ENCODE data around the gene C2CD4C. TPM values are rescaled to one million over a fixed set of nuclear protein-coding genes. Genes with fewer than 3 reads are reported as not detected.

Gene C2CD4C
- total RNA-seq, 1 donor, result not detected

DNA sequence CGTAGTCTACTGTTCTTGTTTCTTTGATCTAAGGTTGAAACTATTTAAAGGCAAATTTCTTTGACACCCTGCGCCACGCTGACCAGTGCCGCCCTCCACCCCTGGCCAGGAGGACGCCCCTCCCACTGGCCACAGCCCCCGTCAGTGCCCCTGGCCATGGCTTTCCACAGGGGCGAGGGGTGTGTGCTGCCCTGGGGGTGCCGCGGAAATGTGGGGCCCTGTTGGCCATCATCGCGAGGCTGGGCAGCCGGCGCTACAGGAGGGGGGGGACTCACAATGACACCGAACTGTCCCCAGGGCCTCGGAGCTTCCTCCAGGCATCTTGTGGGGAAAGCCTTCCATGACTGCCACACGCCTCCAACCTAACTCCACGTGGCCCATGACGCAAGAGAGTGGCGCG, 41.0 kb upstream of the C2CD4C start:
- Histone ChIP-seq H3K27me3 (ENCODE audit: insufficient read depth, low read length) (no peaks in the 10 kb centered on the region), H3K27ac (ENCODE audit: low read depth, low read length) (no peak overlapping the region), H3K9me3 (ENCODE audit: low read depth, low read length) (no peaks in the 10 kb centered on the region), H3K4me1 (ENCODE audit: insufficient read depth, low read length) (no peaks in the 10 kb centered on the region), H3K4me2 (ENCODE audit: insufficient read depth, low read length) (no peak overlapping the region), H3K79me2 (ENCODE audit: insufficient read depth, low read length) (no peaks in the 10 kb centered on the region), H2AFZ (ENCODE audit: low read length) (no peak overlapping the region), H3K4me3 (ENCODE audit: insufficient read depth, low read length) (no peak overlapping the region), H4K20me1 (ENCODE audit: insufficient read depth, low read length) (no peaks in the 10 kb centered on the region), H3K36me3 (ENCODE audit: insufficient read depth, low read length) (no peaks in the 10 kb centered on the region)
- TF ChIP-seq, protein P1, sequence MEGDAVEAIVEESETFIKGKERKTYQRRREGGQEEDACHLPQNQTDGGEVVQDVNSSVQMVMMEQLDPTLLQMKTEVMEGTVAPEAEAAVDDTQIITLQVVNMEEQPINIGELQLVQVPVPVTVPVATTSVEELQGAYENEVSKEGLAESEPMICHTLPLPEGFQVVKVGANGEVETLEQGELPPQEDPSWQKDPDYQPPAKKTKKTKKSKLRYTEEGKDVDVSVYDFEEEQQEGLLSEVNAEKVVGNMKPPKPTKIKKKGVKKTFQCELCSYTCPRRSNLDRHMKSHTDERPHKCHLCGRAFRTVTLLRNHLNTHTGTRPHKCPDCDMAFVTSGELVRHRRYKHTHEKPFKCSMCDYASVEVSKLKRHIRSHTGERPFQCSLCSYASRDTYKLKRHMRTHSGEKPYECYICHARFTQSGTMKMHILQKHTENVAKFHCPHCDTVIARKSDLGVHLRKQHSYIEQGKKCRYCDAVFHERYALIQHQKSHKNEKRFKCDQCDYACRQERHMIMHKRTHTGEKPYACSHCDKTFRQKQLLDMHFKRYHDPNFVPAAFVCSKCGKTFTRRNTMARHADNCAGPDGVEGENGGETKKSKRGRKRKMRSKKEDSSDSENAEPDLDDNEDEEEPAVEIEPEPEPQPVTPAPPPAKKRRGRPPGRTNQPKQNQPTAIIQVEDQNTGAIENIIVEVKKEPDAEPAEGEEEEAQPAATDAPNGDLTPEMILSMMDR (IDR thresholded peaks at IDR 0.05; ENCODE audit: extremely low read depth, low read depth, low read length), result no peak
- DNase-seq (ENCODE audit: insufficient read length, low spot score, missing footprints), result no peak

DNA sequence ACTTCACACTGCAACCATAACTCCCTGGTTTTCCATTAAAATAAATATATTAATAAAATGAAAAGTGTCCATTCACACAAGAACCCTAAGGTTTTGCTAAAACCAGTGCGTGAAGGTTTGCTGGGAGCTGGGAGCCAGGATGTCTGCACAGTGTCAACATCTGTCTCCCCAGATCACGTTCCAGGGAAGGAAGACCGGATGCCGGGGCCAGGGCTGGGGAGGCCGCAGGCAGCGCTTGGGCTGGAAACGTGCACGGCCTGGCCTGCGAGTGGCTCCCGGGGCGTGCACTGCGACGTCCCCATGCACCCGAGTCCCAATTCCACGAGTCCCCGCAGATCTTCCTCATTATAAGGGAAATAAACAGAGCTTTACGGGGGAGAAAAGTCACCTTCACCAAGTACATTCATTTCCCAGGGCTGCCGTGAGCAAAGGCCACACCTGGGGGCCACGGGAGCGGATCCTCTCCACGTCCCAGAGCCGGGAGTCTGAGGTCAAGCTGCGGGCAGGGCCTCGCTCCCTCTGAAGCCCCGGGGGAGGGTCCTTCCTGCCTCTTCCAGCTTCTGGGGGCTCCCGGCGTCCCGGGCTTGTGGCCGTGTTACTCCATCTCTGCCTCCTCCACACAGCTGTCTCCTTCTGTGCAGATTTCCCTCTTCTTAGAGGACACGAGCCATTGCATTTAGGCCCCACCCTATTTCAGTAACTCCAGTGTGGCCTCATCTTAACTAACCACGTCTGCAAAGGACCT, 39.0 kb upstream of the C2CD4C start:
- no peak for DNase-seq (ENCODE audit: insufficient read length, low spot score, missing footprints)
- no peaks in the 10 kb centered on the region for H3K9me3 ChIP-seq (ENCODE audit: low read depth, low read length)
- no peaks in the 10 kb centered on the region for H3K4me1 ChIP-seq (ENCODE audit: insufficient read depth, low read length)
- H3K36me3 ChIP-seq (ENCODE audit: insufficient read depth, low read length), result no peaks in the 10 kb centered on the region
- H3K79me2 ChIP-seq (ENCODE audit: insufficient read depth, low read length), result no peaks in the 10 kb centered on the region
- H3K27ac ChIP-seq (ENCODE audit: low read depth, low read length), result no peak overlapping the region
- H3K4me3 ChIP-seq (ENCODE audit: insufficient read depth, low read length), result no peak overlapping the region
- H4K20me1 ChIP-seq (ENCODE audit: insufficient read depth, low read length), result no peaks in the 10 kb centered on the region
- TF ChIP-seq, protein P1 (IDR thresholded peaks at IDR 0.05; ENCODE audit: extremely low read depth, low read depth, low read length), result no peak
- H3K27me3 ChIP-seq (ENCODE audit: insufficient read depth, low read length), result no peaks in the 10 kb centered on the region
- H3K4me2 ChIP-seq (ENCODE audit: insufficient read depth, low read length), result no peak overlapping the region
- H2AFZ ChIP-seq (ENCODE audit: low read length), result no peak overlapping the region

DNA sequence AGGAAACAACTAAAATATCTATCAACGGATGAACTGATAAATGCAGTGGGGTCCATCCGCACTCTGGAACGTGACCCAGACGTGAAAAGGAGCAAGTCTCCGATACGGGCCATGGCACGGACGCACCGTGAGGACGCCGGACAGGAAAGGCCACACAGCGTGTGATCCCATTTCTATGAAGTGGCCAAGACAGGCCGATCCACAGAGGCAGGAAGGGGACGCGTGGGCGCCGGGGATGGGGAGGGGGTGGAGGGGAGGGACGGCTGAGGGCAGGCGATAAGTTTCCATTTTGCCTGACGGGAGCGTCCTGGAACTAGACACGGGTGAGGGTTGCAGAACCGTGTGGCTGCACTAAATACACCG, 38.1 kb upstream of the C2CD4C start:
- H3K36me3 ChIP-seq (ENCODE audit: insufficient read depth, low read length), result no peaks in the 10 kb centered on the region
- TF ChIP-seq, protein P1 (IDR thresholded peaks at IDR 0.05; ENCODE audit: extremely low read depth, low read depth, low read length), result no peak
- H3K27ac ChIP-seq (ENCODE audit: low read depth, low read length), result no peak overlapping the region
- H4K20me1 ChIP-seq (ENCODE audit: insufficient read depth, low read length), result no peaks in the 10 kb centered on the region
- H3K4me1 ChIP-seq (ENCODE audit: insufficient read depth, low read length), result no peaks in the 10 kb centered on the region
- no peaks in the 10 kb centered on the region for H3K27me3 ChIP-seq (ENCODE audit: insufficient read depth, low read length)
- no peaks in the 10 kb centered on the region for H3K79me2 ChIP-seq (ENCODE audit: insufficient read depth, low read length)
- no peak for DNase-seq (ENCODE audit: insufficient read length, low spot score, missing footprints)
- H3K4me3 ChIP-seq (ENCODE audit: insufficient read depth, low read length), result no peak overlapping the region
- no peaks in the 10 kb centered on the region for H3K9me3 ChIP-seq (ENCODE audit: low read depth, low read length)
- no peak overlapping the region for H3K4me2 ChIP-seq (ENCODE audit: insufficient read depth, low read length)
- H2AFZ ChIP-seq (ENCODE audit: low read length), result no peak overlapping the region

DNA sequence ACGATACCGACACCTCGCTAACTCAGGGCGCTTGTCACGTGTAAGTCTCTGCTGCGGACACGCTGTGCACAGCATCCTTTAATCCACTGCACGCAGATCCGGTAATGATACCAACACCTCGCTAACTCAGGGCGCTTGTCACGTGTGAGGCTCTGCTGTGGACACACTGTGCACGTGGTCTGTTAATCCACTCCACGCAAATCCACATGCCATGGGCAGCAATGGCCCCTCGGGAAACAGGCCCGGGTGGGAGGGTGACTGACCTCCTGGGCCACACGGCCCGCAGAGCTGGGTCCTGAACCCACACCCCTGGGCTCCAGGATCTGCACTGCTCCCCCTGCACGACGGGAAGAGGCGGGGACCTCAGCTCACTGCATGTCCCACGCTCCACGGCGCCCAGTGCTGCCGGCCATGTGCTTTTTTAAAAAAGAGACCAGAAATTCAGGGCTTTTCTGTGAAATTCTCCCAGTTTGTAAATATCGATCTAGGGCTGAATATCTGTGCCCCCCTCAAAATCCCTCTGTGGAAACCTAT, 35.8 kb upstream of the C2CD4C start:
- Histone ChIP-seq H4K20me1 (ENCODE audit: insufficient read depth, low read length) (no peaks in the 10 kb centered on the region), H3K4me1 (ENCODE audit: insufficient read depth, low read length) (no peaks in the 10 kb centered on the region), H3K79me2 (ENCODE audit: insufficient read depth, low read length) (no peaks in the 10 kb centered on the region), H3K27me3 (ENCODE audit: insufficient read depth, low read length) (no peaks in the 10 kb centered on the region), H3K36me3 (ENCODE audit: insufficient read depth, low read length) (no peaks in the 10 kb centered on the region), H3K9me3 (ENCODE audit: low read depth, low read length) (no peaks in the 10 kb centered on the region), H3K4me3 (ENCODE audit: insufficient read depth, low read length) (no peak overlapping the region), H2AFZ (ENCODE audit: low read length) (no peak overlapping the region), H3K4me2 (ENCODE audit: insufficient read depth, low read length) (no peak overlapping the region), H3K27ac (ENCODE audit: low read depth, low read length) (no peak overlapping the region)
- no peak for DNase-seq (ENCODE audit: insufficient read length, low spot score, missing footprints)
- TF ChIP-seq, protein P1 (IDR thresholded peaks at IDR 0.05; ENCODE audit: extremely low read depth, low read depth, low read length), result no peak
